ENCODE data around the gene DEFB123.
"Not testable (repeated sequence)": the region's sequence is repeated elsewhere in the genome, so short reads cannot be mapped to it uniquely, and the experiment has no call there.

Gene DEFB123

GRCh38 chr20:31440012-31440659 is at the start of gene DEFB123:
Gene DEFB123 (plus strand): TSS chr20:31440632. CDS start chr20:31440699, 67 bp downstream.
- DNase-seq (ENCODE audit: low read depth in 3 of 3): no peak

GRCh38 chr20:31392836-31393235 is 47.6 kb upstream of the DEFB123 start:
- no peak for DNase-seq (ENCODE audit: low read depth in 3 of 3)

DNA sequence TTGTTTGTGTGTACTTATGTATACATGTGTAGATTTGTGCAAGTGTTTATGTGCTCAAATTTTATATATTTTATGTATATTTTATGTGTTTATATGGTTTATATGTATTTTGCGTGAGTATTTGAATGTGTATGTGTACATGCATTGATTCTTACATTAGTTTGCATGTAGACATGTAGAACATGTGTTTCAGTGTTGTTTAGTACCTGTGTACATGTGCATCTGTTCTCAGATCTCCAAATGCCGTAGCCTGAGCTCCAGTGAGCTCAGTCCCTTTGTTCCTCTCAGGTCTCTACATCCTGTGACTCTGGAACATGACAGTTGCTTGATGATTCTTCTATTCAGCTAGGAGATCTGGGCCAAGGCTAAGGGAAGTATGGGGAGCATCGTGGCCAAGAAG is 45.5 kb upstream of the DEFB123 start:
- no peak for DNase-seq (ENCODE audit: low read depth in 3 of 3)

- no peak for DNase-seq (ENCODE audit: low read depth in 3 of 3)
Observed at GRCh38 chr20:31403886-31404285, 36.5 kb upstream of the DEFB123 start.

DNA sequence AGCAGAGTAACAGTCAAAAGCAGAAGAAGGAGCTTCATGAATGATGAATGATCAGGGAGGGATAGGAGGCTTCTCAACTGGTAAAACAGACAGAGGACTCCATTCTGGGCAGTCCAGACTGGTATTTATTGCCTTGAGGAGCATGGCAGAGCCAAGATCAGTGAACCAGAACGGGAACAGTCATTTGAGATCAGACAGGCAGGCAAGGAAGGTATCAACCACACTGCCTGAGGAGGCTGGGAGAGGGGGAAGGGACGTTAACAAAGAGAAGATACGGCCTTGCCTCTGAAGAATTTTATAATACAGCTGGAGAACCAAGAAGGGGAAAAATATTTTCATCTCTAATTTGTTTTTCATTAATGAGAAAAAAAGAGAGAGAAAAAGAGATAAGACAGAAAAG is 34.3 kb upstream of the DEFB123 start, which contains the start of gene DEFB121:
Gene DEFB121 (minus strand): TSS at position 101 of the 400 bp plus-strand sequence. CDS start 63 bp downstream, at position 38.
- DNase-seq (ENCODE audit: low read depth in 3 of 3): no peak

- no peak for DNase-seq (ENCODE audit: low read depth in 3 of 3)
Observed at GRCh38 chr20:31410011-31410410, 30.4 kb upstream of the DEFB123 start.

DNA sequence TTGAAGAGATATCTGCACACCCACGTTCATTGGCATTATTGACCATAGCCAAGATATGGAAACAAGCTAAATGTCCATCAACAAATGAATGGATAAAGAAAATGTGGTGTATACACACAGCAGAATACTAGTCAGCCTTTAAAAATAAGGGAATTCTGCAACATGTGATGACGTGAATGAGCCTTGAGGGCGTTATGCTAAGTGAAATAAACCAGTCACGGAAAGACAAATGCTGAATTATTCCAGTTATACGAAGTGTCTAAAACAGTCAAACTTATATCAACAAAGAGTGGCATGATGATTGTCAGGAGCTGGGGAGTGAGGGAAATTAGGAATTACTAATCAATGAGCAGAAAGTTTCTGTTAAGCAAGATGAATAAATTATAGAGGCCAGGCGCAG is 26.1 kb upstream of the DEFB123 start:
- no peak for DNase-seq (ENCODE audit: low read depth in 3 of 3)

GRCh38 chr20:31415653-31416052 is 24.8 kb upstream of the DEFB123 start:
- no peak for DNase-seq (ENCODE audit: low read depth in 3 of 3)

GRCh38 chr20:31418307-31418706 is 22.1 kb upstream of the DEFB123 start:
- DNase-seq (ENCODE audit: low read depth in 3 of 3): no peak

DNA sequence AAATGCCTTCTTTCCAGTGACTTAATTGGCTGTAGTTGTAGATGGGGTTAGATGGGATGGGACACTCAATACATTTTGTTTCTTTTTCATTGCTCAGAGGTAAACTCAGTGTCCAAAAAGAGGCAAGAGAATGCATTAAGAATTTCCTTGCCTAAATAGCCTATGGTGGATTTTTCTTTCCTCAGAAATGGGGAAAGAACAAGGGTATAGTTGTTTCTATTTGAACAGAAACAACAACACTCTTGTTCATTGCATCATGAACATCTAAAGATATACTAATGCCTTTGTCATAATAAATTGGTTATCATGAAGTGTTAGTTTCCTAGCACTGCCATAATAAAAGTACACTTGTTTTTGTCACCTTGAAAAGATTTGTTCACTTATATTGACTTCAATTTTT is 14.6 kb upstream of the DEFB123 start:
- DNase-seq (ENCODE audit: low read depth in 3 of 3): no peak

- DNase-seq (ENCODE audit: low read depth in 3 of 3): not testable (repeated sequence)
Observed at GRCh38 chr20:31426891-31427551, 13.4 kb upstream of the DEFB123 start.

DNA sequence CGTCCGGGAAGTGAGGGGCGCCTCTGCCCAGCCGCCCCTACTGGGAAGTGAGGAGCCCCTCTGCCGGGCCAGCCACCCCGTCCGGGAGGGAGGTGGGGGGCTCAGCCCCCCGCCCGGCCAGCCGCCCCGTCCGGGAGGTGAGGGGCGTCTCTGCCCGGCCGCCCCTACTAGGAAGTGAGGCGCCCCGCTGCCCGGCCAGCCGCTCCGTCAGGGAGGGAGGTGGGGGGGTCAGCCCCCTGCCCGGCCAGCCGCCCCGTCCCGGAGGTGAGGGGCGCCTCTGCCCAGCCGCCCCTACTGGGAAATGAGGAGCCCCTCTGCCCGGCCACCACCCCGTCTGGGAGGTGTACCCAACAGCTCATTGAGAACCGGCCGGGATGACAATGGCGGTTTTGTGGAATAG is 12.9 kb upstream of the DEFB123 start:
- not testable (repeated sequence) for DNase-seq (ENCODE audit: low read depth in 3 of 3)

GRCh38 chr20:31430568-31431115 is 9.8 kb upstream of the DEFB123 start:
- no peak for DNase-seq (ENCODE audit: low read depth in 3 of 3)

GRCh38 chr20:31446084-31446819 is 5.8 kb downstream of the DEFB123 start:
- no peak for DNase-seq (ENCODE audit: low read depth in 3 of 3)

DNA sequence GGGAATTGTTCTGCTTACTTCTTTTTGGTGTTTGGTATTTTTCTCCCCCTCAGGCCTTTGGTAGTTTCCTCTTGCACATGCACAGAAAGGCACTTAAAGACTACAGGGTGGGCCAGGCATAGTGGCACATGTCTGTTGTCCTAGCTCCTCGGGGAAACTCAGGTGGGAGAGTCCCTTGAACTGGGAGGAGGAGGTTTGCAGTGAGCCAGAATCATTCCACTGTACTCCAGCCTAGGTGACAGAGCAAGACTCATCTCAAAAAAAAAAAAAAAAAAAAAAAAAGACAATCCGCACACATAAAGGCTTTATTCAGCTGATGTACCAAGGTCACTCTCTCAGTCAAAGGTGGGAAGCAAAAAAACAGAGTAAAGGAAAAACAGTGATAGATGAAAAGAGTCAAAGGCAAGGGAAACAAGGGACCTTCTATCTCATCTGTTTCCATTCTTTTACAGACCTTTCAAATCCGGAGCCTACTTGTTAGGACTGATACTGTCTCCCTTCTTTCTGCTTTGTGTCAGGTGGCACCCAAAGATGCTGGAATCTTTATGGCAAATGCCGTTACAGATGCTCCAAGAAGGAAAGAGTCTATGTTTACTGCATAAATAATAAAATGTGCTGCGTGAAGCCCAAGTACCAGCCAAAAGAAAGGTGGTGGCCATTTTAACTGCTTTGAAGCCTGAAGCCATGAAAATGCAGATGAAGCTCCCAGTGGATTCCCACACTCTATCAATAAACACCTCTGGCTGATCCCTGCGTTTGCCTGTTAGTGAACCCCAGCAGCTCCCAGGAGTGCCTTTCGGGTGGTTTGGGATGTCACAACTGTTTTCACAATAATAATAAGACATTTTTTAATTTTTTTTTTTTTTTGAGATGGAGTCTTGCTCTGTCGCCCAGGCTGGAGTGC is 9.3 kb downstream of the DEFB123 start:
- no peak for DNase-seq (ENCODE audit: low read depth in 3 of 3)

- DNase-seq (ENCODE audit: low read depth in 3 of 3): no peak
Observed at GRCh38 chr20:31452575-31452974, 12.1 kb downstream of the DEFB123 start.

GRCh38 chr20:31454361-31454760 is 13.9 kb downstream of the DEFB123 start:
- no peak for DNase-seq (ENCODE audit: low read depth in 3 of 3)

- DNase-seq (ENCODE audit: low read depth in 3 of 3): not testable (repeated sequence)
Observed at GRCh38 chr20:31470946-31471345, 30.5 kb downstream of the DEFB123 start.

GRCh38 chr20:31472395-31473330 is 32.2 kb downstream of the DEFB123 start:
- DNase-seq (ENCODE audit: low read depth in 3 of 3): no peak

All from stimulated activated CD4-positive, alpha-beta T cell treated with anti-CD3 and anti-CD28 coated beads, TNF-alpha, amount 100 ng/mL, for 48 hours (primary cell).